K562 (cell line): ENCODE data around the gene RIN3. TPM values are rescaled to one million over a fixed set of nuclear protein-coding genes. Genes with fewer than 3 reads are reported as not detected.

Experiments
- AFF1 ChIP-seq, 2 experiments: fragments of 450-650 bp; IDR thresholded peaks; 2 replicates each; pipeline ENCODE4 v1.6.1; 2018; ENCODE audit warnings: mild to moderate bottlenecking in 2 of 2, low read depth in 1 of 2; ENCODE audit not compliant: partially characterized antibody in 2 of 2
- CGGBP1 ChIP-seq: fragments of 250-450 bp; sonication (Bioruptor Pico); IDR thresholded peaks from 2 replicates; pipeline ENCODE4 v1.9.0; 2021; ENCODE audit warnings: mild to moderate bottlenecking
- RHOXF2B ChIP-seq: fragments of 250-450 bp; sonication (Bioruptor Pico); conservative IDR thresholded peaks from 2 replicates; pipeline ENCODE4 v1.5.1; 2021
- polyA plus RNA-seq, 8 experiments: library from polyadenylated mRNA; depleted of rRNA in 4 of 8; stranded (reverse) in 5 of 8; unstranded in 3 of 8; fragments of >200 nt; fragmentation: Nextera tagmentation in 2 of 8; fragmentation: Illumina TruSeq in 1 of 8; extraction: Ambion mirVana in 2 of 8; extraction: Trizol in 1 of 8; gene quantifications; 2 replicates each; pipeline versions ENCODE4 v1.2.1 to v1.2.3, GENCODE V29; 2011 to 2014; ENCODE audit warnings: inconsistent platforms in 1 of 8, missing spikeins in 1 of 8
- total RNA-seq, 7 experiments: library from RNA; depleted of rRNA in 6 of 7; stranded (reverse); fragments of >200 nt in 6 of 7; fragmentation: Illumina TruSeq in 2 of 7; extraction: Trizol in 2 of 7; gene quantifications; 2 replicates each; pipeline versions ENCODE4 v1.2.1 to v1.2.3, GENCODE V29; 2011 to 2021; ENCODE audit warnings: low replicate concordance in 1 of 7
- TF ChIP-seq, protein P1 (sequence below), 2 experiments: fragments of 450-650 bp in 1 of 2; IDR thresholded peaks; 2 replicates each; pipeline ENCODE4 v1.6.1; 2011 to 2017; ENCODE audit warnings: low read depth in 2 of 2, antibody characterized with exemption in 1 of 2, borderline replicate concordance in 1 of 2, low read length in 1 of 2, mild to moderate bottlenecking in 1 of 2, mixed read lengths in 1 of 2; ENCODE audit not compliant: control insufficient read depth in 1 of 2
- TF ChIP-seq, protein P2 (sequence below): sonication (generic); formaldehyde crosslinking; IDR thresholded peaks from 2 replicates; pipeline ENCODE4 v1.8.0; 2022; ENCODE audit warnings: mild to moderate bottlenecking, missing genetic modification reagents

Gene RIN3
- total and polyA plus RNA-seq, 9 of the 15 experiments (the other 6 are each of a cell fraction or from before 2014, with no cell fraction given): 0.01 to 0.49 (median 0.08) TPM; not detected in 5

DNA sequence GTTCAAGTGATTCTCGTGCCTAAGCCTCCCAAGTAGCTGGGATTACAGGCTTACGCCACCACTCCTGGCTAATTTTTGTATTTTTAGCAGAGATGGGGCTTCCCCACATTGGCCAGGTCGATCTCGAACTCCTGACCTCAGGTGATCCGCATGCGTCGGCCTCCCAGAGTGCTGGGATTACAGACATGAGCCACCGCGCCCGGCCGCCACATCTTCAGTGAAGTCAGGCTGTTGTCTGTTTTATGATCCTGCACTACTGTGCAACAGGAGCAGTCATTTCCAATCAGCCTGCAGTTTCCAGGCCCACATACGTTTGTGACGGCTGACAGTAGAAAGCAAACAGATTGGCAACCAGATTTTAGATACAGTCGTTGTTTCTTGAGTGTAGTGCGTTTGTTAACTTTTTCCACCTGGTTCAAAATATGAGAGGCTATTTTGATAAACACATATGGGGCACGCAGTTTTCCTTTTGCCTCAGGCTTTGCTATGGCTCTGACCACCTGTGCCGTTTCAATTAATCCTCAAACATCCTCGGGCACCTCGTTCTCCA is 160.1 kb downstream of the RIN3 start (continued):
- TF ChIP-seq, protein P1, sequence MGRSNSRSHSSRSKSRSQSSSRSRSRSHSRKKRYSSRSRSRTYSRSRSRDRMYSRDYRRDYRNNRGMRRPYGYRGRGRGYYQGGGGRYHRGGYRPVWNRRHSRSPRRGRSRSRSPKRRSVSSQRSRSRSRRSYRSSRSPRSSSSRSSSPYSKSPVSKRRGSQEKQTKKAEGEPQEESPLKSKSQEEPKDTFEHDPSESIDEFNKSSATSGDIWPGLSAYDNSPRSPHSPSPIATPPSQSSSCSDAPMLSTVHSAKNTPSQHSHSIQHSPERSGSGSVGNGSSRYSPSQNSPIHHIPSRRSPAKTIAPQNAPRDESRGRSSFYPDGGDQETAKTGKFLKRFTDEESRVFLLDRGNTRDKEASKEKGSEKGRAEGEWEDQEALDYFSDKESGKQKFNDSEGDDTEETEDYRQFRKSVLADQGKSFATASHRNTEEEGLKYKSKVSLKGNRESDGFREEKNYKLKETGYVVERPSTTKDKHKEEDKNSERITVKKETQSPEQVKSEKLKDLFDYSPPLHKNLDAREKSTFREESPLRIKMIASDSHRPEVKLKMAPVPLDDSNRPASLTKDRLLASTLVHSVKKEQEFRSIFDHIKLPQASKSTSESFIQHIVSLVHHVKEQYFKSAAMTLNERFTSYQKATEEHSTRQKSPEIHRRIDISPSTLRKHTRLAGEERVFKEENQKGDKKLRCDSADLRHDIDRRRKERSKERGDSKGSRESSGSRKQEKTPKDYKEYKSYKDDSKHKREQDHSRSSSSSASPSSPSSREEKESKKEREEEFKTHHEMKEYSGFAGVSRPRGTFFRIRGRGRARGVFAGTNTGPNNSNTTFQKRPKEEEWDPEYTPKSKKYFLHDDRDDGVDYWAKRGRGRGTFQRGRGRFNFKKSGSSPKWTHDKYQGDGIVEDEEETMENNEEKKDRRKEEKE (IDR thresholded peaks at IDR 0.05; ENCODE audit: borderline replicate concordance in 1 of 2, control insufficient read depth in 1 of 2, low read depth in 2 of 2, low read length in 1 of 2): no peak
- TF ChIP-seq CGGBP1 (CRISPR knock-in tag) (no peak), RHOXF2B (no peak), AFF1 (IDR thresholded peaks at IDR 0.05; ENCODE audit: low read depth in 1 of 2, partially characterized antibody in 2 of 2) (no peak)
- TF ChIP-seq, protein P2, sequence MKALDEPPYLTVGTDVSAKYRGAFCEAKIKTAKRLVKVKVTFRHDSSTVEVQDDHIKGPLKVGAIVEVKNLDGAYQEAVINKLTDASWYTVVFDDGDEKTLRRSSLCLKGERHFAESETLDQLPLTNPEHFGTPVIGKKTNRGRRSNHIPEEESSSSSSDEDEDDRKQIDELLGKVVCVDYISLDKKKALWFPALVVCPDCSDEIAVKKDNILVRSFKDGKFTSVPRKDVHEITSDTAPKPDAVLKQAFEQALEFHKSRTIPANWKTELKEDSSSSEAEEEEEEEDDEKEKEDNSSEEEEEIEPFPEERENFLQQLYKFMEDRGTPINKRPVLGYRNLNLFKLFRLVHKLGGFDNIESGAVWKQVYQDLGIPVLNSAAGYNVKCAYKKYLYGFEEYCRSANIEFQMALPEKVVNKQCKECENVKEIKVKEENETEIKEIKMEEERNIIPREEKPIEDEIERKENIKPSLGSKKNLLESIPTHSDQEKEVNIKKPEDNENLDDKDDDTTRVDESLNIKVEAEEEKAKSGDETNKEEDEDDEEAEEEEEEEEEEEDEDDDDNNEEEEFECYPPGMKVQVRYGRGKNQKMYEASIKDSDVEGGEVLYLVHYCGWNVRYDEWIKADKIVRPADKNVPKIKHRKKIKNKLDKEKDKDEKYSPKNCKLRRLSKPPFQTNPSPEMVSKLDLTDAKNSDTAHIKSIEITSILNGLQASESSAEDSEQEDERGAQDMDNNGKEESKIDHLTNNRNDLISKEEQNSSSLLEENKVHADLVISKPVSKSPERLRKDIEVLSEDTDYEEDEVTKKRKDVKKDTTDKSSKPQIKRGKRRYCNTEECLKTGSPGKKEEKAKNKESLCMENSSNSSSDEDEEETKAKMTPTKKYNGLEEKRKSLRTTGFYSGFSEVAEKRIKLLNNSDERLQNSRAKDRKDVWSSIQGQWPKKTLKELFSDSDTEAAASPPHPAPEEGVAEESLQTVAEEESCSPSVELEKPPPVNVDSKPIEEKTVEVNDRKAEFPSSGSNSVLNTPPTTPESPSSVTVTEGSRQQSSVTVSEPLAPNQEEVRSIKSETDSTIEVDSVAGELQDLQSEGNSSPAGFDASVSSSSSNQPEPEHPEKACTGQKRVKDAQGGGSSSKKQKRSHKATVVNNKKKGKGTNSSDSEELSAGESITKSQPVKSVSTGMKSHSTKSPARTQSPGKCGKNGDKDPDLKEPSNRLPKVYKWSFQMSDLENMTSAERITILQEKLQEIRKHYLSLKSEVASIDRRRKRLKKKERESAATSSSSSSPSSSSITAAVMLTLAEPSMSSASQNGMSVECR: no peak
